HFFc6 (cell line): ENCODE measurements around the gene MMP14. TPM values are rescaled to one million over a fixed set of nuclear protein-coding genes. Genes with fewer than 3 reads are reported as not detected.

ENCODE experiments used
- DNase-seq: peaks from one replicate; pipeline ENCODE4 v3.0.0-alpha.2; 2018
- H3K27ac Mint-ChIP-seq: 2 replicates; pipeline ENCODE4 v1.8.0; 2020; ENCODE audit warnings: mild to moderate bottlenecking, mixed read lengths
- H3K27me3 Mint-ChIP-seq: 2 replicates; pipeline ENCODE4 v1.8.0; 2021; ENCODE audit warnings: mild to moderate bottlenecking, moderate library complexity, mixed read lengths; ENCODE audit not compliant: insufficient read depth
- H3K36me3 Mint-ChIP-seq: 2 replicates; pipeline ENCODE4 v1.8.0; 2021; ENCODE audit warnings: low read depth, mixed read lengths
- H3K4me1 Mint-ChIP-seq: 2 replicates; pipeline ENCODE4 v1.8.0; 2020; ENCODE audit warnings: low read depth, mixed read lengths
- H3K4me3 Mint-ChIP-seq: 2 replicates; pipeline ENCODE4 v1.8.0; 2020; ENCODE audit warnings: mild to moderate bottlenecking, moderate library complexity, mixed read lengths
- H3K9me3 Mint-ChIP-seq: 2 replicates; pipeline ENCODE4 v1.8.0; 2020; ENCODE audit warnings: mild to moderate bottlenecking, mixed read lengths
- total RNA-seq, 6 experiments: library from RNA; stranded (reverse); fragmentation: NEBNext Ultra II Directional; extraction: Animal tissue kit (Norgen Biotek cat#: 25700); gene quantifications; 2 replicates in 1 of 6; 3 replicates in 5 of 6; pipeline ENCODE4 v1.2.3, GENCODE V29; 2021
- TF ChIP-seq, protein P1 (sequence below): fragments of 200-600 bp; sonication (generic); IDR thresholded peaks from 2 replicates; pipeline ENCODE4 v1.5.0; 2021; ENCODE audit warnings: antibody characterized with exemption, mild to moderate bottlenecking

Gene MMP14
- total RNA-seq, 6 experiments from 2014 or later, result 284 to 322 (median 298) TPM

- TF ChIP-seq, protein P1, sequence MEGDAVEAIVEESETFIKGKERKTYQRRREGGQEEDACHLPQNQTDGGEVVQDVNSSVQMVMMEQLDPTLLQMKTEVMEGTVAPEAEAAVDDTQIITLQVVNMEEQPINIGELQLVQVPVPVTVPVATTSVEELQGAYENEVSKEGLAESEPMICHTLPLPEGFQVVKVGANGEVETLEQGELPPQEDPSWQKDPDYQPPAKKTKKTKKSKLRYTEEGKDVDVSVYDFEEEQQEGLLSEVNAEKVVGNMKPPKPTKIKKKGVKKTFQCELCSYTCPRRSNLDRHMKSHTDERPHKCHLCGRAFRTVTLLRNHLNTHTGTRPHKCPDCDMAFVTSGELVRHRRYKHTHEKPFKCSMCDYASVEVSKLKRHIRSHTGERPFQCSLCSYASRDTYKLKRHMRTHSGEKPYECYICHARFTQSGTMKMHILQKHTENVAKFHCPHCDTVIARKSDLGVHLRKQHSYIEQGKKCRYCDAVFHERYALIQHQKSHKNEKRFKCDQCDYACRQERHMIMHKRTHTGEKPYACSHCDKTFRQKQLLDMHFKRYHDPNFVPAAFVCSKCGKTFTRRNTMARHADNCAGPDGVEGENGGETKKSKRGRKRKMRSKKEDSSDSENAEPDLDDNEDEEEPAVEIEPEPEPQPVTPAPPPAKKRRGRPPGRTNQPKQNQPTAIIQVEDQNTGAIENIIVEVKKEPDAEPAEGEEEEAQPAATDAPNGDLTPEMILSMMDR, result no peak
- no peak for DNase-seq
- Mint-ChIP-seq H3K27ac (no peak overlapping the region), H3K4me1 (peaks cover 35% of the 10 kb centered on the region), H3K36me3 (0 out of 2 replicates have a peak, but pooled peaks cover 4% of the 10 kb centered on the region), H3K9me3 (no peaks in the 10 kb centered on the region), H3K27me3 (no peaks in the 10 kb centered on the region), H3K4me3 (no peak overlapping the region)
Observed at GRCh38 chr14:22896356-22896755, 60.0 kb downstream of the MMP14 start.

GRCh38 chr14:22896760-22897159, 60.4 kb downstream of the MMP14 start:
- H3K27me3 Mint-ChIP-seq, result no peaks in the 10 kb centered on the region

GRCh38 chr14:22897357-22897756, 61.0 kb downstream of the MMP14 start:
- H3K27me3 Mint-ChIP-seq, result no peaks in the 10 kb centered on the region
- no peaks in the 10 kb centered on the region for H3K9me3 Mint-ChIP-seq
- H3K27ac Mint-ChIP-seq, result peak overlapping the region; percentile 89
- 0 out of 2 replicates have a peak, but pooled peaks cover 7% of the 10 kb centered on the region for H3K36me3 Mint-ChIP-seq
- peaks cover 35% of the 10 kb centered on the region for H3K4me1 Mint-ChIP-seq
- TF ChIP-seq, protein P1, result no peak
- H3K4me3 Mint-ChIP-seq, result no peak overlapping the region
- no peak for DNase-seq

More at GRCh38 chr14:22896760-22897159, 60.4 kb downstream of the MMP14 start:
- no peaks in the 10 kb centered on the region for H3K9me3 Mint-ChIP-seq
- H3K36me3 Mint-ChIP-seq, result 0 out of 2 replicates have a peak, but pooled peaks cover 7% of the 10 kb centered on the region
- no peak overlapping the region for H3K27ac Mint-ChIP-seq
- TF ChIP-seq, protein P1, result no peak
- H3K4me3 Mint-ChIP-seq, result no peak overlapping the region
- DNase-seq, result no peak
- H3K4me1 Mint-ChIP-seq, result peaks cover 35% of the 10 kb centered on the region

Other genes starting within 250 kb of the MMP14 start
- gene DAD1, start 247.4 kb upstream of the MMP14 start, total RNA-seq, result 100 to 1,000 TPM; 292 to 311 (median 302) TPM
- gene ABHD4, start 238.3 kb upstream of the MMP14 start, total RNA-seq, result 10 to 100 TPM; 22.2 to 31.6 (median 27.5) TPM
- gene OR6J1, start 192.2 kb upstream of the MMP14 start, total RNA-seq, result not detected
- gene OXA1L, start 69.9 kb upstream of the MMP14 start, total RNA-seq, result 100 to 1,000 TPM in 2 of 6 experiments, 10 to 100 TPM in 4; 87.1 to 108 (median 92.9) TPM
- 1 to 10 TPM in 1 of 6 experiments, under 1 TPM in 5; 0.31 to 1.3 (median 0.56) TPM for gene SLC7A7, start 21.1 kb upstream of the MMP14 start, total RNA-seq
- 100 to 1,000 TPM; 135 to 195 (median 167) TPM for gene MRPL52, start 6.7 kb upstream of the MMP14 start, total RNA-seq
- gene LRP10, start 35.2 kb downstream of the MMP14 start, total RNA-seq, result 100 to 1,000 TPM; 168 to 226 (median 186) TPM
- gene REM2, start 46.6 kb downstream of the MMP14 start, total RNA-seq, result under 1 TPM in 4 of 6 experiments, not detected in 2; 0.09 to 0.17 (median 0.14) TPM
- gene RBM23, start 82.6 kb downstream of the MMP14 start, total RNA-seq, result 10 to 100 TPM; 43.5 to 56.8 (median 52.2) TPM
- 100 to 1,000 TPM; 102 to 125 (median 110) TPM for gene PRMT5, start 92.8 kb downstream of the MMP14 start, total RNA-seq
- gene HAUS4, start 120.5 kb downstream of the MMP14 start, total RNA-seq, result 10 to 100 TPM; 13.0 to 23.5 (median 19.6) TPM
- gene AJUBA, start 146.0 kb downstream of the MMP14 start, total RNA-seq, result 10 to 100 TPM; 66.0 to 79.7 (median 74.9) TPM
- gene C14orf93, start 173.6 kb downstream of the MMP14 start, total RNA-seq, result 1 to 10 TPM; 3.6 to 7.0 (median 5.7) TPM
- gene PSMB5, start 198.3 kb downstream of the MMP14 start, total RNA-seq, result 100 to 1,000 TPM; 221 to 259 (median 241) TPM
- under 1 TPM in 1 of 6 experiments, not detected in 5; 0.12 TPM for gene PSMB11, start 205.6 kb downstream of the MMP14 start, total RNA-seq
- 10 to 100 TPM in 1 of 6 experiments, 1 to 10 TPM in 5; 6.4 to 11.2 (median 8.3) TPM for gene CDH24, start 220.9 kb downstream of the MMP14 start, total RNA-seq